Measurements from ENCODE around the gene FHOD3.

DNA sequence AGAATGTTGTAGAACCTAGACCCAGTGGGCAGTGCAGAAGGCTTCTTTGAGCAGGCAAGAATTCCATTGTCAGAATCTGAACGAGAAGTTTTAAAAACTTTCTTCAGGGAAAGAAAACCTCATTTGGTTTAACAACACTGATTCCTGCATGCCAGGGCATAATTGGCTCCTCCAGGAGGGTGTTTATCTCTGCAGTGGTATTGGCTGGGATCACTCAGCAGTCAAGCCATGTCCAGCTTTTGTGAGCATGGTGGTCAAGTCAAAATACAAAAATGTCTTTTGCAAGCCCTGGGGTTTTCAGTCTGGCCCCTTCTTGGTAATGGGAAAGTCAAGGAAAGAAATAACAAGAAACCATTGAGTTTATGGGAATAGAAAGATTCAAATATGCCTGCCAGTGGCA lies 28.3 kb downstream of the FHOD3 start:
- TF ChIP-seq, protein P1, sequence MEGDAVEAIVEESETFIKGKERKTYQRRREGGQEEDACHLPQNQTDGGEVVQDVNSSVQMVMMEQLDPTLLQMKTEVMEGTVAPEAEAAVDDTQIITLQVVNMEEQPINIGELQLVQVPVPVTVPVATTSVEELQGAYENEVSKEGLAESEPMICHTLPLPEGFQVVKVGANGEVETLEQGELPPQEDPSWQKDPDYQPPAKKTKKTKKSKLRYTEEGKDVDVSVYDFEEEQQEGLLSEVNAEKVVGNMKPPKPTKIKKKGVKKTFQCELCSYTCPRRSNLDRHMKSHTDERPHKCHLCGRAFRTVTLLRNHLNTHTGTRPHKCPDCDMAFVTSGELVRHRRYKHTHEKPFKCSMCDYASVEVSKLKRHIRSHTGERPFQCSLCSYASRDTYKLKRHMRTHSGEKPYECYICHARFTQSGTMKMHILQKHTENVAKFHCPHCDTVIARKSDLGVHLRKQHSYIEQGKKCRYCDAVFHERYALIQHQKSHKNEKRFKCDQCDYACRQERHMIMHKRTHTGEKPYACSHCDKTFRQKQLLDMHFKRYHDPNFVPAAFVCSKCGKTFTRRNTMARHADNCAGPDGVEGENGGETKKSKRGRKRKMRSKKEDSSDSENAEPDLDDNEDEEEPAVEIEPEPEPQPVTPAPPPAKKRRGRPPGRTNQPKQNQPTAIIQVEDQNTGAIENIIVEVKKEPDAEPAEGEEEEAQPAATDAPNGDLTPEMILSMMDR (conservative IDR thresholded peaks at IDR 0.05 in 1 of 2, IDR thresholded peaks at IDR 0.05 in 1 of 2; ENCODE audit: extremely low read depth in 1 of 2, insufficient read depth in 1 of 2, low read depth in 1 of 2, low read length in 2 of 2): no peak
- TF ChIP-seq EZH2 (IDR thresholded peaks at IDR 0.05; ENCODE audit: borderline replicate concordance, low read length): no peak

Data from mammary epithelial cell (primary cell).